ENCODE measurements around the gene PPP2R3A.

DNA sequence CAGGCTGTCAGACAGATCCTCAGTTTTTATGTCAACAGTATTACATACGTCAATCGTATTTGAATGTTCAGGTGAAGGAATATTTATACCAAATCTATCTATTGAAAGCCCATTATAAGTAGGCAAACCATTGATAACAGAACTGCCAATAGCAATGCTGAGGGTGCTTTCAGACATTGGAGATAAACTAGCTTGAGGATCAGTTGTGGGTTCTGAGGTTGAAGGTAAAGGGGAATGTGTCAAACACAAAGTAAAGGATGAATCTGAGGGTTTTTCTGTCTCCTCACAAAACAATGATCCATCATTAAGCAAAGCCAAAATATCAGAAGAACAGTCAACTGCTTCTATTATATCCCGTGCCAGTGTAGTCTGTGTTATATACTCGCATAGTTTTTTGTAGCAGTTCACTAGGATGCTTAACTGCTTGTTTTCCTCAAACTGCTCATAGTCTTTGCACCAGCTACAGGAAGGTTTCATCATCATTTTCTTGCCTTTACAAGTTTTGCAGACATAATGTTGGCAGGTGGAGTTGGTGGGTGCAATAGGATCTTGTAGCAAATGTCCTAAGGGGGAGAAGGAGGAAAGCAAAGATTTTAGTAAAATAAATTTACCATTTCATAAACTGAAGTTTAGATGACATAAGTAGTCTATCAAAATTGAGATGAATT is 186.8 kb downstream of the PPP2R3A start:
- TF ChIP-seq, protein P1, sequence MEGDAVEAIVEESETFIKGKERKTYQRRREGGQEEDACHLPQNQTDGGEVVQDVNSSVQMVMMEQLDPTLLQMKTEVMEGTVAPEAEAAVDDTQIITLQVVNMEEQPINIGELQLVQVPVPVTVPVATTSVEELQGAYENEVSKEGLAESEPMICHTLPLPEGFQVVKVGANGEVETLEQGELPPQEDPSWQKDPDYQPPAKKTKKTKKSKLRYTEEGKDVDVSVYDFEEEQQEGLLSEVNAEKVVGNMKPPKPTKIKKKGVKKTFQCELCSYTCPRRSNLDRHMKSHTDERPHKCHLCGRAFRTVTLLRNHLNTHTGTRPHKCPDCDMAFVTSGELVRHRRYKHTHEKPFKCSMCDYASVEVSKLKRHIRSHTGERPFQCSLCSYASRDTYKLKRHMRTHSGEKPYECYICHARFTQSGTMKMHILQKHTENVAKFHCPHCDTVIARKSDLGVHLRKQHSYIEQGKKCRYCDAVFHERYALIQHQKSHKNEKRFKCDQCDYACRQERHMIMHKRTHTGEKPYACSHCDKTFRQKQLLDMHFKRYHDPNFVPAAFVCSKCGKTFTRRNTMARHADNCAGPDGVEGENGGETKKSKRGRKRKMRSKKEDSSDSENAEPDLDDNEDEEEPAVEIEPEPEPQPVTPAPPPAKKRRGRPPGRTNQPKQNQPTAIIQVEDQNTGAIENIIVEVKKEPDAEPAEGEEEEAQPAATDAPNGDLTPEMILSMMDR (IDR thresholded peaks at IDR 0.05): no peak
- TF ChIP-seq POLR2AphosphoS5 (IDR thresholded peaks at IDR 0.05): no peak
- no peak for TF ChIP-seq POLR2A (IDR thresholded peaks at IDR 0.05)

Measured in transverse colon (tissue), 4 donors.